ENCODE results near the gene GOLGA7B.

Gene GOLGA7B

DNA sequence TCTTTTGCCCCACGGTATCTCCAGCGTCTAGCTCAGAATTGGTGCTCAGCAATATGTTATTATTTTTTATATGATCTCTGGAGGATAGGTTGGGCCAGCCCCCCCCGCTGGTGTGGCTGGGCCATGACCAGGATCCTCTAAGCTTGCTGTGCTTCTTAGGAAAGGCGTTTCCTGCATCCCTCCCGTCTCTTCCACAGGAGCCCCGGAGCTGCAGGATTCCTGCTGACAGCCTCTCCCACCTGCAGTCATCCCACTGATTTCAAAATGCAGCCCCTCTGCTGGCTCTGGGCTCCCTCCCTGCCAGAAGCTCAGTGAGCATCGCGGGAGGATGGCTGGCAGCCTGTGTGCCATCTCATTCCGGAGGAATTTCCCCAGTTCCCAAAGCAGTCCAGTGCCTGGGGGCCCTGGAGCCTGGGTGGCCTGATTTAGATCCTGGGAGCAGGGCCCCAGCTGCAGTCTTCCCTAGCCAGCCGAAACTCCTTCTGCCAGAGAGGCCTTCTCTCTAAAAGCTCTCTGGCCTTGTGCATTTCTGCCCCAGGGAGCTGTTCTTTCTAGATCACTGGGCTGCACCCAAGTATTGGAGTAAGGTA lies 21.8 kb upstream of the GOLGA7B start:
- H3K79me2 ChIP-seq (ENCODE audit: control insufficient read depth, low read length) = no peaks in the 10 kb centered on the region
- no peaks in the 10 kb centered on the region for H3K9me2 ChIP-seq (replicated peaks; ENCODE audit: control insufficient read depth, low read length)
- no peak overlapping the region for H3K4me2 ChIP-seq (ENCODE audit: low read length)
- H3K27me3 ChIP-seq (ENCODE audit: control insufficient read depth, low read length) = no peaks in the 10 kb centered on the region
- H4K20me1 ChIP-seq (ENCODE audit: control insufficient read depth, insufficient read depth, low read depth, low read length) = no peaks in the 10 kb centered on the region
- TF ChIP-seq EZH2phosphoT487 (IDR thresholded peaks at IDR 0.05; ENCODE audit: borderline replicate concordance, low read length) = no peak
- TF ChIP-seq, protein P1, sequence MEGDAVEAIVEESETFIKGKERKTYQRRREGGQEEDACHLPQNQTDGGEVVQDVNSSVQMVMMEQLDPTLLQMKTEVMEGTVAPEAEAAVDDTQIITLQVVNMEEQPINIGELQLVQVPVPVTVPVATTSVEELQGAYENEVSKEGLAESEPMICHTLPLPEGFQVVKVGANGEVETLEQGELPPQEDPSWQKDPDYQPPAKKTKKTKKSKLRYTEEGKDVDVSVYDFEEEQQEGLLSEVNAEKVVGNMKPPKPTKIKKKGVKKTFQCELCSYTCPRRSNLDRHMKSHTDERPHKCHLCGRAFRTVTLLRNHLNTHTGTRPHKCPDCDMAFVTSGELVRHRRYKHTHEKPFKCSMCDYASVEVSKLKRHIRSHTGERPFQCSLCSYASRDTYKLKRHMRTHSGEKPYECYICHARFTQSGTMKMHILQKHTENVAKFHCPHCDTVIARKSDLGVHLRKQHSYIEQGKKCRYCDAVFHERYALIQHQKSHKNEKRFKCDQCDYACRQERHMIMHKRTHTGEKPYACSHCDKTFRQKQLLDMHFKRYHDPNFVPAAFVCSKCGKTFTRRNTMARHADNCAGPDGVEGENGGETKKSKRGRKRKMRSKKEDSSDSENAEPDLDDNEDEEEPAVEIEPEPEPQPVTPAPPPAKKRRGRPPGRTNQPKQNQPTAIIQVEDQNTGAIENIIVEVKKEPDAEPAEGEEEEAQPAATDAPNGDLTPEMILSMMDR (IDR thresholded peaks at IDR 0.05; ENCODE audit: low read depth, low read length, poor library complexity, severe bottlenecking) = no peak
- H3F3A ChIP-seq (ENCODE audit: control insufficient read depth, insufficient read depth) = no peaks in the 10 kb centered on the region
- H3K4me1 ChIP-seq (ENCODE audit: control insufficient read depth, low read length) = no peaks in the 10 kb centered on the region
- H3K36me3 ChIP-seq (ENCODE audit: control insufficient read depth, low read length) = no peaks in the 10 kb centered on the region
- no peak overlapping the region for H3K27ac ChIP-seq (ENCODE audit: low read depth, low read length)
- no peak overlapping the region for H3K4me3 ChIP-seq (ENCODE audit: low read length)
- H3K9me3 ChIP-seq (ENCODE audit: control insufficient read depth, insufficient read depth, low read length) = no peaks in the 10 kb centered on the region

DNA sequence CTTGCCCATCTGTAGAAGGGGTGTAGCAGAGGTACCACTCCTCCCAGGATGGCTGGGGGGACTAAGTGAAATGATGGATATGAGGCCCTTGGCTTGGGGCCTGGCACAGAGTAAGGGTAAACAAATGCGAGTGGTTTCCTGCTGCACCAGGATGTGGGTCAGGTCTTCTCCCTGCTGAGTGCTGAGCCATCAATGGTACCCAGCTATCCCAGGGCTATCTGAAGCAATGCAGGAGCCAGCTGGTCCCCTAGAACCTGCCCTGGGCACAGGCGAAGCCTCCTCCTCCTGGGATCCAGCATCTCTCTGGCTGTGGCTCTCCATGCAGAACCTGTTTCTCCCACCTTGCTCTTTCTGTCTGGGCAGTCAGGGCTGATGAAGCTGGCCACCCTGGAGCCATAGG lies 20.9 kb upstream of the GOLGA7B start:
- Histone ChIP-seq H3K4me3 (ENCODE audit: low read length) (no peak overlapping the region), H3F3A (ENCODE audit: control insufficient read depth, insufficient read depth) (no peaks in the 10 kb centered on the region), H3K4me1 (ENCODE audit: control insufficient read depth, low read length) (no peaks in the 10 kb centered on the region), H3K79me2 (ENCODE audit: control insufficient read depth, low read length) (no peaks in the 10 kb centered on the region), H3K9me3 (ENCODE audit: control insufficient read depth, insufficient read depth, low read length) (no peaks in the 10 kb centered on the region), H3K27me3 (ENCODE audit: control insufficient read depth, low read length) (no peaks in the 10 kb centered on the region), H3K27ac (ENCODE audit: low read depth, low read length) (no peak overlapping the region), H3K9me2 (replicated peaks; ENCODE audit: control insufficient read depth, low read length) (no peaks in the 10 kb centered on the region), H4K20me1 (ENCODE audit: control insufficient read depth, insufficient read depth, low read depth, low read length) (no peaks in the 10 kb centered on the region), H3K4me2 (ENCODE audit: low read length) (no peak overlapping the region), H3K36me3 (ENCODE audit: control insufficient read depth, low read length) (no peaks in the 10 kb centered on the region)
- no peak for TF ChIP-seq EZH2phosphoT487 (IDR thresholded peaks at IDR 0.05; ENCODE audit: borderline replicate concordance, low read length)
- TF ChIP-seq, protein P1 (IDR thresholded peaks at IDR 0.05; ENCODE audit: low read depth, low read length, poor library complexity, severe bottlenecking) = no peak

DNA sequence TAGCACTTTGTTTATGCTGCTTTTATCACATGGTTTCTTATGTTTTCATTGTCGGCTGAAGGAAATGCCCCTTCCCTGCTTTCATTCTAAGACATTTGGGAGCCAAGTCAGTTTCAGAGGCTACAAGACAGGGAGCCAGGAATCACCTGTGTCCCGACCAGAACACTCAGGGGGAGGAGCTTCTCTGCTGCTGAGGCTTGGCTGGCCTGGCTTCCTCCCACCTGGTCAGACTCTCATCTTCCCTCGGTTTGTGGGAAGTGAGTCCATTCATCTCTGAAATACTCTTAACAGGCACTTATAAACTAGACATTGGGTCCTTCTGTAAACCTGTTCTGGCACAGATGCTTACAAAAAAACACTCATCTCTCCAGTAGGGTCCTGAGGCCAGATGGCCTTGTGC lies 19.6 kb upstream of the GOLGA7B start:
- H3K79me2 ChIP-seq (ENCODE audit: control insufficient read depth, low read length) = no peaks in the 10 kb centered on the region
- no peaks in the 10 kb centered on the region for H3K4me1 ChIP-seq (ENCODE audit: control insufficient read depth, low read length)
- no peaks in the 10 kb centered on the region for H3K36me3 ChIP-seq (ENCODE audit: control insufficient read depth, low read length)
- no peaks in the 10 kb centered on the region for H3K9me2 ChIP-seq (replicated peaks; ENCODE audit: control insufficient read depth, low read length)
- H3K27ac ChIP-seq (ENCODE audit: low read depth, low read length) = no peak overlapping the region
- H3K4me3 ChIP-seq (ENCODE audit: low read length) = no peak overlapping the region
- TF ChIP-seq, protein P1 (IDR thresholded peaks at IDR 0.05; ENCODE audit: low read depth, low read length, poor library complexity, severe bottlenecking) = no peak
- no peak for TF ChIP-seq EZH2phosphoT487 (IDR thresholded peaks at IDR 0.05; ENCODE audit: borderline replicate concordance, low read length)
- H3K4me2 ChIP-seq (ENCODE audit: low read length) = no peak overlapping the region
- H3K9me3 ChIP-seq (ENCODE audit: control insufficient read depth, insufficient read depth, low read length) = no peaks in the 10 kb centered on the region
- no peaks in the 10 kb centered on the region for H4K20me1 ChIP-seq (ENCODE audit: control insufficient read depth, insufficient read depth, low read depth, low read length)
- 0 out of 2 replicates have a peak, but pooled peaks cover 2% of the 10 kb centered on the region for H3K27me3 ChIP-seq (ENCODE audit: control insufficient read depth, low read length)
- no peaks in the 10 kb centered on the region for H3F3A ChIP-seq (ENCODE audit: control insufficient read depth, insufficient read depth)

All from DOHH2 (cell line).